ENCODE results near the gene SRRM5.

GRCh38 chr19:43562698-43563241 is 49.1 kb upstream of the SRRM5 start:
- TF ChIP-seq CTCF (IDR thresholded peaks at IDR 0.05 in 8 of 11, conservative IDR thresholded peaks at IDR 0.05 in 3 of 11) (no peak), POLR2AphosphoS5 (IDR thresholded peaks at IDR 0.05) (peak; percentile 85 to 94 (median 89)), POLR2A (IDR thresholded peaks at IDR 0.05) (no peak)
